Liver (tissue), 9 donors: ENCODE data around the gene COLEC12. TPM values are rescaled to one million over a fixed set of nuclear protein-coding genes. Genes with fewer than 3 reads are reported as not detected.

Experiments
- DNase-seq: peaks from one replicate; pipeline ENCODE4 v3.0.0-alpha.2; 2017; ENCODE audit warnings: low spot score
- H3K27ac ChIP-seq, 2 donors: one replicate each; pipeline ENCODE4 v1.7.0; 2013; ENCODE audit warnings: inconsistent platforms in 2 of 2, low read length in 2 of 2, control low read depth in 1 of 2, low read depth in 1 of 2, mild to moderate bottlenecking in 1 of 2
- H3K27me3 ChIP-seq, 4 donors: one replicate each; pipeline versions ENCODE4 v1.6.1 to v1.7.0; 2013; ENCODE audit warnings: low read length in 3 of 4, inconsistent platforms in 1 of 4, mild to moderate bottlenecking in 1 of 4, moderate library complexity in 1 of 4; ENCODE audit not compliant: control insufficient read depth in 4 of 4, insufficient read depth in 4 of 4
- H3K36me3 ChIP-seq, 4 donors: one replicate each; pipeline versions ENCODE4 v1.6.1 to v1.7.0; 2013; ENCODE audit warnings: low read length in 3 of 4, mild to moderate bottlenecking in 3 of 4, low read depth in 1 of 4, moderate library complexity in 1 of 4; ENCODE audit not compliant: control insufficient read depth in 4 of 4, insufficient read depth in 3 of 4
- H3K4me1 ChIP-seq, 4 donors: one replicate each; pipeline versions ENCODE4 v1.6.1 to v1.7.0; 2013; ENCODE audit warnings: low read length in 3 of 4, mild to moderate bottlenecking in 3 of 4, moderate library complexity in 1 of 4; ENCODE audit not compliant: control insufficient read depth in 4 of 4, insufficient read depth in 4 of 4
- H3K4me3 ChIP-seq, 3 donors: one replicate each; pipeline versions ENCODE4 v1.6.1 to v1.7.0; 2013; ENCODE audit warnings: low read length in 3 of 3, control low read depth in 1 of 3, low read depth in 1 of 3, mild to moderate bottlenecking in 1 of 3
- H3K9ac ChIP-seq, 2 donors: one replicate each; pipeline ENCODE4 v1.7.0; 2013; ENCODE audit warnings: low read length in 2 of 2, mild to moderate bottlenecking in 2 of 2, moderate library complexity in 2 of 2, control low read depth in 1 of 2, low read depth in 1 of 2
- H3K9me3 ChIP-seq, 4 donors: one replicate each; pipeline versions ENCODE4 v1.6.1 to v1.7.0; 2013; ENCODE audit warnings: low read length in 3 of 4; ENCODE audit not compliant: control insufficient read depth in 4 of 4
- ATF3 ChIP-seq: IDR thresholded peaks from 2 replicates; pipeline ENCODE4 v1.6.1; 2016; ENCODE audit warnings: antibody characterized with exemption
- EGR1 ChIP-seq, 2 donors: IDR thresholded peaks; 2 replicates each; pipeline ENCODE4 v1.6.1; 2016 to 2018; ENCODE audit warnings: antibody characterized with exemption in 2 of 2, low read depth in 2 of 2
- FOXA1 ChIP-seq: IDR thresholded peaks from 2 replicates; pipeline ENCODE4 v1.6.1; 2016; ENCODE audit warnings: antibody characterized with exemption
- FOXA2 ChIP-seq: IDR thresholded peaks from 2 replicates; pipeline ENCODE4 v1.6.1; 2016; ENCODE audit warnings: antibody characterized with exemption
- GABPA ChIP-seq, 2 donors: IDR thresholded peaks in 1 of 2; conservative IDR thresholded peaks in 1 of 2; 2 replicates each; pipeline ENCODE4 v1.6.1; 2016; ENCODE audit warnings: antibody characterized with exemption in 2 of 2, mild to moderate bottlenecking in 1 of 2, moderate library complexity in 1 of 2
- HNF4G ChIP-seq: IDR thresholded peaks from 2 replicates; pipeline ENCODE4 v1.6.1; 2016; ENCODE audit warnings: antibody characterized with exemption
- JUND ChIP-seq, 2 donors: IDR thresholded peaks; 2 replicates each; pipeline ENCODE4 v1.6.1; 2016; ENCODE audit warnings: antibody characterized with exemption in 2 of 2
- NR2F2 ChIP-seq: IDR thresholded peaks from 2 replicates; pipeline ENCODE4 v1.6.1; 2016; ENCODE audit warnings: antibody characterized with exemption
- RAD21 ChIP-seq, 2 donors: IDR thresholded peaks; 2 replicates each; pipeline ENCODE4 v1.6.1; 2016; ENCODE audit warnings: antibody characterized with exemption in 2 of 2, mild to moderate bottlenecking in 2 of 2
- REST ChIP-seq: IDR thresholded peaks from 2 replicates; pipeline ENCODE4 v1.6.1; 2016; ENCODE audit warnings: antibody characterized with exemption, mild to moderate bottlenecking
- YY1 ChIP-seq: IDR thresholded peaks from 2 replicates; pipeline ENCODE4 v1.6.1; 2016; ENCODE audit warnings: antibody characterized with exemption, mild to moderate bottlenecking
- WGBS: extraction: QIAGEN DNeasy Blood & Tissue Kit; methylation state at CpG from one replicate; pipeline ENCODE4 v1.1.7; 2013; 5-methylcytosine and 5-hydroxymethylcytosine counted together
- polyA plus RNA-seq, 2 donors: library from polyadenylated mRNA; stranded (reverse) in 1 of 2; unstranded in 1 of 2; fragments of 200-250 nt in 1 of 2; fragments of >200 nt in 1 of 2; fragmentation: Nextera tagmentation in 1 of 2; extraction: Ambion mirVana in 1 of 2; gene quantifications; one replicate each; pipeline versions ENCODE4 v1.2.1 to v1.2.3, GENCODE V29; 2013 to 2015
- total RNA-seq, 2 donors: library from RNA; depleted of rRNA; stranded (reverse); fragments of >200 nt; gene quantifications; one replicate each; pipeline ENCODE4 v1.2.3, GENCODE V29; 2014
- TF ChIP-seq, protein P1 (sequence below): fragments of 150-350 bp; IDR thresholded peaks from 2 replicates; pipeline ENCODE4 v1.5.1; 2017; ENCODE audit warnings: improper control_type of control experiment, low read depth, low read length; ENCODE audit not compliant: missing input control
- donor health status: healthy.
- donor health status: healthy.
- donor health status: healthy.
- donor health status: healthy.
- donor health status: healthy.

The COLEC12 gene
- total and polyA plus RNA-seq, 4 donors: 0.03 to 1.6 (median 0.28) TPM

- H3K4me1 ChIP-seq: no peaks in the 10 kb centered on the region
- no peak for DNase-seq
- H3K9ac ChIP-seq: no peak overlapping the region
- H3K4me3 ChIP-seq: no peak overlapping the region
- H3K27ac ChIP-seq: no peak overlapping the region
- WGBS: 76% methylated on average over 4 of the region's 4 CpGs
- TF ChIP-seq NR2F2: no peak
- TF ChIP-seq YY1: no peak
- TF ChIP-seq EGR1 (IDR thresholded peaks at IDR 0.05; ENCODE audit: low read depth in 2 of 2): no peak
- TF ChIP-seq FOXA2: no peak
- H3K9me3 ChIP-seq: no peaks in the 10 kb centered on the region
- H3K27me3 ChIP-seq: peaks cover 0 to 2% (median 0%) of the 10 kb centered on the region in 4 donors
- no peaks in the 10 kb centered on the region for H3K36me3 ChIP-seq
Observed at GRCh38 chr18:532018-532417, 31.5 kb upstream of the COLEC12 start.

DNA sequence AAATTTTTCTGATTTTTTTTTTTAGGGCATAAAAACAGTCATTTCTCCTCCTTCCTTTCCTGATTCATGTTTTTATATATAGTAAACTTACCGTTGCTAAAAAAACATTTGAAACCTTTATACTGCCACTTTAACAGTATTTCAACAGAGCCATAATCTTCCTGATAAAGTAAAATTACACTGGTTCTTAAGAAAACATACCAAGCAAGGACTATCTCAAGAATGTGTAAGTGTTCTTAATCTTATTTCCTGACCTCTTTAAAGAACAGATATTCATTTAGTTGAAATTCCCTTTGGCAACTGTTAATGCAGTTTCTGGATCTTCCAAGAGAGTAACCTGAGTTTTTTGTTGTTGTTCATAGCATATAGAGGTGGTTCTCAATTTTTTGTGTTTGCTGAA is 26.6 kb upstream of the COLEC12 start:
- no peak overlapping the region for H3K9ac ChIP-seq
- peaks cover 0 to 2% (median 0%) of the 10 kb centered on the region in 4 donors for H3K27me3 ChIP-seq
- no peak for DNase-seq
- TF ChIP-seq, protein P1, sequence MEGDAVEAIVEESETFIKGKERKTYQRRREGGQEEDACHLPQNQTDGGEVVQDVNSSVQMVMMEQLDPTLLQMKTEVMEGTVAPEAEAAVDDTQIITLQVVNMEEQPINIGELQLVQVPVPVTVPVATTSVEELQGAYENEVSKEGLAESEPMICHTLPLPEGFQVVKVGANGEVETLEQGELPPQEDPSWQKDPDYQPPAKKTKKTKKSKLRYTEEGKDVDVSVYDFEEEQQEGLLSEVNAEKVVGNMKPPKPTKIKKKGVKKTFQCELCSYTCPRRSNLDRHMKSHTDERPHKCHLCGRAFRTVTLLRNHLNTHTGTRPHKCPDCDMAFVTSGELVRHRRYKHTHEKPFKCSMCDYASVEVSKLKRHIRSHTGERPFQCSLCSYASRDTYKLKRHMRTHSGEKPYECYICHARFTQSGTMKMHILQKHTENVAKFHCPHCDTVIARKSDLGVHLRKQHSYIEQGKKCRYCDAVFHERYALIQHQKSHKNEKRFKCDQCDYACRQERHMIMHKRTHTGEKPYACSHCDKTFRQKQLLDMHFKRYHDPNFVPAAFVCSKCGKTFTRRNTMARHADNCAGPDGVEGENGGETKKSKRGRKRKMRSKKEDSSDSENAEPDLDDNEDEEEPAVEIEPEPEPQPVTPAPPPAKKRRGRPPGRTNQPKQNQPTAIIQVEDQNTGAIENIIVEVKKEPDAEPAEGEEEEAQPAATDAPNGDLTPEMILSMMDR: no peak
- TF ChIP-seq NR2F2 (no peak), ATF3 (no peak), GABPA (IDR thresholded peaks at IDR 0.05 in 1 of 2, conservative IDR thresholded peaks at IDR 0.05 in 1 of 2) (no peak), REST (no peak), HNF4G (no peak), EGR1 (IDR thresholded peaks at IDR 0.05; ENCODE audit: low read depth in 2 of 2) (no peak), FOXA1 (no peak)
- no peaks in the 10 kb centered on the region for H3K9me3 ChIP-seq
- no peak overlapping the region for H3K4me3 ChIP-seq
- WGBS: 25% methylated on average over 1 of the region's 1 CpG
- no peak overlapping the region for H3K27ac ChIP-seq
- no peaks in the 10 kb centered on the region for H3K36me3 ChIP-seq
- H3K4me1 ChIP-seq: no peaks in the 10 kb centered on the region

DNA sequence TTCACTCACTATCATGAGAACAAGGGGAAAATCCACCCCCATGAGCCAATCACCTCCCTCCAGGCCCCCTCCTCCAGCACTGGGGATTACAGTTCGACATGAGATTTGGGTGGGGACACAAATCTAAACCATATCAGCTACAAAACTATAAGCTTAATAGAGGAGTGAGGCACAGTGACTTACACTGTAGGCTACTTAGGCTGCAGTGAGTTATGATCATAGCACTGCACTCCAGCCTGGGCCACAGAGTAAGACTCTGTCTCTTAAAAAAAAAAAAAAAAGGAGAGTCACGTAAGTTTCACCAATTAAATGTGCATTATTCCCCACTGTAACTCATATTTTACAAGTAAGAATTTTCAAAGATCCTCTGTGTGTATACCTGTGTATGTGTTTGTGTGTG is 26.2 kb upstream of the COLEC12 start:
- no peak overlapping the region for H3K9ac ChIP-seq

More for the DNA sequence above, 26.2 kb upstream of the COLEC12 start:
- no peak for TF ChIP-seq RAD21 (IDR thresholded peaks at IDR 0.05)
- TF ChIP-seq FOXA2: no peak
- TF ChIP-seq NR2F2: no peak
- TF ChIP-seq JUND (IDR thresholded peaks at IDR 0.05): no peak
- TF ChIP-seq FOXA1: no peak
- Histone ChIP-seq H3K27ac (no peak overlapping the region), H3K27me3 (peaks cover 0 to 2% (median 0%) of the 10 kb centered on the region in 4 donors), H3K36me3 (no peaks in the 10 kb centered on the region), H3K9me3 (no peaks in the 10 kb centered on the region), H3K4me3 (no peak overlapping the region), H3K4me1 (no peaks in the 10 kb centered on the region)
- DNase-seq: no peak
- whole genome bisulfite sequencing: 85% methylated on average over 2 of the region's 2 CpGs
